T follicular helper cell (primary cell): ENCODE results near the gene TMEM45B.
"Not testable (repeated sequence)": the region's sequence is repeated elsewhere in the genome, so short reads cannot be mapped to it uniquely, and the experiment has no call there.

Experiments used
- DNase-seq: peaks from one replicate; pipeline ENCODE4 v3.0.0-alpha.2; 2020; ENCODE audit warnings: low read depth
- total RNA-seq, 2 experiments: gene quantifications; one replicate each; lab custom pipeline; 2026; lab: John Stamatoyannopoulos, UW

Gene TMEM45B
- total RNA-seq, result 1.2 to 32.8 reads per million in 2 experiments

DNA sequence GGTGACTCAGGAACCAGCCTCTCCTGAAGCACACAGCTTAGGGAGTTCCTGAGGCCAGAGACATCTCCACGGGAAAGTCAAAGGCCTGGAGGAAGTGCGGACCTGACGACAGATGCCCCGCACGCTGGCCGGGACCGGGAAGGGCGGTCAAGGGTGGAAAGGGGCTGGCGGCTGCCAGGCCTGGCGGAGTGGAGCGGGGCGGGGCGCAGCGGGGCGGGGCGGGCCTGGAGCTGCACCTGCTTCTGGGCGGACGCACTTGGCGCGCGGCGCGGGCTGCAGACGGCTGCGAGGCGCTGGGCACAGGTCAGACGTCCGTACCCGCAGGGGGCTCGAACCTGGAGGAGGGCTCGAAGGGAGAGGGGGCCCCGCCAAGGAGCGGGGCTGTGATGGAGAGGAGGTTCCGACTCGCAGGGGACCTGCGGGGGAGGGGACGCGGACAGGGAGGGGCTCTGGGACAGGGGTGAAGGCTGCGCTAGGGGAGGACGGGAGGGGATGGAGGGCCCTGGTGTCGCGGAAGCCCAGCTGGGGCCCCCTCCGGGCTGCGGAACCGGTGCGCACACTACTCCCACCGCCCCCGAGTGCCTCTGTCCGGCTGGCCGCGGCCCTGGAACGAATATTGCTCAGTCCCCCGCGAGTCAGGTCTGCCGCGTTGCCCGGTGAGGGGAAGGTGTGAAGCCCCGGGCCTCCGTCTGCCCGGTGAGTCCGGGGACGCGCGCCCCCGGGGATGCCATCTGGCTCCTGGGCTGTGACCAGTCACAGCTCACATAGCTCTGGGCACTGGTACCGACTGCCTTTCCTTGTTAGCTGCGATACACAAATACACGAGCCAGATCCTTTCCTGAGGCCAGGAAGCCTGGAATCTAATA, at the start of gene TMEM45B:
Gene TMEM45B, plus strand, starts transcription at position 253 of the 866 bp plus-strand sequence. CDS start 36,635 bp downstream, outside the sequence.
- DNase-seq, result no peak

GRCh38 chr11:129766898-129767604, 48.6 kb upstream of the TMEM45B start:
- DNase-seq, result no peak

- no peak for DNase-seq
Measured at GRCh38 chr11:129767827-129768226, 47.8 kb upstream of the TMEM45B start.

- no peak for DNase-seq
Measured at GRCh38 chr11:129768356-129768755, 47.3 kb upstream of the TMEM45B start.

DNA sequence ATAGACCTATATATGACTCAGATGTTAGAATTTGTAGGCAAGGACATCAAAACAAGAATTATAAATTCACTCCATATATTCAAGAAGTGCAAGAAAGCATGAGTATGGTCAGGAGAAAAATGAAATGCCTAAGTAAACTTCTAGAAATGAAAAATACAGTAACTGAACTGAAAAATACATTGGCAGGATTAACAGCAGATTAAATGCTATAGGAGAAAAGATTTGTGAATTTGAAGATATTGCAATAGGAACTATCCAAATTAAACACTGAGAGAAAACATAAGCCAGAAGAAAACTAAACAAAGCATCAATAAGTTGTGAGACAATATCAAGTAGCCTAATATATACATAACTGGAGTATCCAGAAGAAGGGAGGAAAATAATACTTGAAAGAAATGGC, 46.6 kb upstream of the TMEM45B start:
- DNase-seq, result no peak

- no peak for DNase-seq
Measured at GRCh38 chr11:129770993-129771392, 44.7 kb upstream of the TMEM45B start.

GRCh38 chr11:129771456-129771855, 44.2 kb upstream of the TMEM45B start:
- not testable (repeated sequence) for DNase-seq

DNA sequence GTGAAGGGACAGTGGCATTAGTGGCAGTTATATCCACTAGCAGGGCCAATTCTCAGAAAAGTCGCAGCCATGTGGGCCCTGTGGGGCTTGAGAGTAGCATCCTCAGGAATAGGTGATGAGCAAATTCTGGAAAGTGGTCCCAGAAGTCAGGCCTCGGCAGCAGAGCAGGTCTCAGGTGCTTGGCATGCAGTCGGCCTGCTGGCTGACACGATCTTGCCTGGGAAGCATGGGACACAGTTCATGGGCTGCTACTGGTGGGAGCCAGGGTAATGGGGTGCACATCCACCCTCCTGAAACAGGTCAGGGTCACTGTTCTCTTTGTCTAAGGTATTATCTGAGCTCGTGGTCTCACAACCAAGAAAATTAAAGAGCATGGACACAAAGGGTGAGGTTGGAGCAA, 36.8 kb upstream of the TMEM45B start:
- no peak for DNase-seq

- DNase-seq, result no peak
Measured at GRCh38 chr11:129779342-129779741, 36.3 kb upstream of the TMEM45B start.

DNA sequence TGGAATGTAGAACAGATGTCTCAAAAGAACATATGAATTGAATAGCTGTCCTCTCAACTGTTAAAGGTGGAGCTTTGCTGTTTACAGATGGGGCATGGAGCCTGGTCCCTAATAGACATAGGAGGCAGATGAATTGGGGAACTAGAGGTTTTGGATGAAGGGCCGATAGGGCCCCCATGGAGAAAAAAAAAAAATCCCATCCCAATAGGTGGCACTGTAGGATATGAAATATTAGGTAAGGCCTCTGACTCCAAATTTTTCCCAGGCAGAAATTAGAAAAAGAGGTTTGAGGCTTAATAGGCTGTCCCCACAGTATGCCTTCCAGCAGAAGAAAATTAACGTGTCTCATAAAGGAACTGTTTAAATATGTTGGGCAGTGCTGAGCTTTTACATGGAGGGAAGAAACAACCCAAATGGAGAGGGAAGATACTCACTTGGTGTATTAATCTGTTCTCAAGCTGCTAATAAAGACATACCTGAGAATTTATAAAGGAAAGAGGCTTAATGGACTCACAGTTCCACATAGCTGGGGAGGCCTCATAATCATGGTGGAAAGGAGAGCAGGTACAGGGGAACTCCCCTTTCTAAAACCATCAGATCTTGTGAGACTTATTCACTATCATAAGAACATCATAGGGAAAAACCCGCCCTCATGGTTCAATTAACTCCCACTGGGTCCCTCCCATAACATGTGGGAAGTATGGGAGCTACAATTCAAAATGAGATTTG, 30.1 kb upstream of the TMEM45B start:
- DNase-seq, result no peak

- DNase-seq, result not testable (repeated sequence)
Measured at GRCh38 chr11:129786112-129786416, 29.6 kb upstream of the TMEM45B start.

DNA sequence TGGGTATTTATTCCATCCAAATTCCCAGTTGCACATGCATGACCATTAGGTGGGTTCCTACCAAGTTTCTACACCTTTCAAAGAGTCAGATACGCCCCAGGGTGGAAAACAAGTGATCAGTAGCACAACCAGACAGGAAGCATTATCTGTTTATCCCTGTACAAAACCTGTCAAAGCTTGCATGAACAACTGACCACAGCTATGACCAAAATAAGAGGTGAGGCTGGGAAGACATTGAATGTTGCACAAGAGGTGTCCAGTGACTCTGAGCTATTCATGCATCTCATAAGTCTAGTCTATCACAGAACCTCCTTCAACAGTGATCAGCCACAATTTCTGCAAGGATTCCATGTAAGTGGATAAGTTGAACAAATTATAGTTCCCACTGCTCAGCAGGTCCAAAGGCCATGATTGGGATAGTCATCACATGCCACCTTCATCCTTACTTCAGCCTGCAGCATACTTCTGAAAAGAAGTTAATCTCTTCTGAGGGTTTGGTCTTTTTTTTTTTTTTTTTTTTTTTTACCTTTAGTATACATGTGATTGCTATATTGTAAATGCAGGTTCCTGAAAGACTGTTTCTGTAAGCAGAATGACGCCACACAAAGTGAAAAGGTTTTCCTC, 28.0 kb upstream of the TMEM45B start:
- no peak for DNase-seq

GRCh38 chr11:129788278-129788677, 27.4 kb upstream of the TMEM45B start:
- DNase-seq, result no peak

DNA sequence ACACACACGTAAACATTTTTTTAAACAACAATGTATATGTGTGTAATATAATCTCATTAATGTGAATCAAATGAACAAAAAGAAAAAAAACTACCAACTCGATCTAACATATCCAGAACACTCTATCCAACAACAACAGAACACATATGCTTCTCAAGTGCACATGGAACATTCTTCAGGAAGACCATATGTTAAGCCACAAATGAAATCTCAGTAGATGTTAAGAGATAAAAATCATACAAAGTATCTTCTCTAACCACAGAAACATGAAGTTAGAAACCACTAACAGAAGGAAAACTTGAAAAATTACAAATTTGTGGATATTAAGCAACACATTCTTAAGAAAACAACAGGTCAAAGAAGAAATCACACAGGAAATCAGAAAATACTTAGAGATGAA, 25.5 kb upstream of the TMEM45B start:
- DNase-seq, result no peak

GRCh38 chr11:129791515-129791914, 24.1 kb upstream of the TMEM45B start:
- DNase-seq, result no peak

DNA sequence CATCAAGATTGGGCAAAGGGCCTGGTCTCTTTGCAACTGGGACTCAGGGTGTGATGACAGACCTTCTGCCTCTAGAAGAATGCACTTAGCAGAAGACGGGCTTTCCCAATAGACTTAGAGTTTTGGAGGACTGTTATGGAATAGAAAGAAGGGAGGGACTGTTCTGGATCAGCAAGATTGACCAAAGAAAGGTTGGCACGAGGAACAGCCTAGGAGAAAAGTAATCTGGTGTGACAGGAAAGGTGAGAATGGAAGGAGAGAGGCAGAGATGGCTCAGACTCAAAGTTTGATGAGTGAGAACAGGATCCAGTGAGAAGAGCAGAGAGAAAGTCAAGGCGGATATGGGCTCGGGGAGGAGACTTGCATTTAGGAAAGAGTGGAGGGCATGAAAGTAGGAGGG, 23.0 kb upstream of the TMEM45B start:
- no peak for DNase-seq

DNA sequence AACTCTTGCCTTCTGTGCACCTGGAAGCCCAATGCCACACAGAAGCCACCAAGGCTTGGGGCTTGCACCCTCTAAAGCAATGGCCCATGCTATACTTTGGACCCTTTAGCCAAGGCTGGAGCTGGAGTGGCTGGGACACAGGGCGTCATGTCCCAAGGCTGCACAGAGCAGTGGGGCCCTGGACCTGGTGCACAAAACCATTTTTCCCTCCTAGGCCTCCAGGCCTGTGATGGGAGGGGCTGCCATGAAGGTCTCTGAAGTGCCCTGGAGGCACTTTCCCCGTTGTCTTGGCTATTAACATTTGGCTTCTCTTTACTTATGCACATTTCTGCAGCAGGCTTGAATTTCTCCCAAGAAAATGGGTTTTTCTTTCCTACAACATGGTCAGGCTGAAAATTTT, 20.6 kb upstream of the TMEM45B start:
- DNase-seq, result no peak

GRCh38 chr11:129798212-129798611, 17.4 kb upstream of the TMEM45B start:
- DNase-seq, result no peak

DNA sequence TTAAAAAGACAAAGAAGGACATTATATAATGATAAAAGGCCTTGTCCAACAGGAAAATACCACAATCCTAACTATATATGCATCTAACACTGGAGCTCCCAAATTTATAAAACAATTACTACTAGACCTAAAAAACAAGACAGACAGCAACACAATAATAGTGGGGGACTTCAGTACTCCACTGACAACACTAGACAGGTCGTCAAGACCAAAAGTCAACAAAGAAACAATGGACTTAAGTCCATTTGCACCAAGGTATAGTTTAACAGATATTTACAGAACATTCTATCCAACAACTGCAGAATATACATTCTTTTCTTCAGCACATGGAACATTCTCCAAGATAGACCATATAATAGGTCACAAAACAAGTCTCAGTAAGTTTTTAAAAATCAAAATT, 15.5 kb upstream of the TMEM45B start:
- DNase-seq, result not testable (repeated sequence)

- DNase-seq, result no peak
Measured at GRCh38 chr11:129800655-129801054, 15.0 kb upstream of the TMEM45B start.

- no peak for DNase-seq
Measured at GRCh38 chr11:129803533-129803932, 12.1 kb upstream of the TMEM45B start.

DNA sequence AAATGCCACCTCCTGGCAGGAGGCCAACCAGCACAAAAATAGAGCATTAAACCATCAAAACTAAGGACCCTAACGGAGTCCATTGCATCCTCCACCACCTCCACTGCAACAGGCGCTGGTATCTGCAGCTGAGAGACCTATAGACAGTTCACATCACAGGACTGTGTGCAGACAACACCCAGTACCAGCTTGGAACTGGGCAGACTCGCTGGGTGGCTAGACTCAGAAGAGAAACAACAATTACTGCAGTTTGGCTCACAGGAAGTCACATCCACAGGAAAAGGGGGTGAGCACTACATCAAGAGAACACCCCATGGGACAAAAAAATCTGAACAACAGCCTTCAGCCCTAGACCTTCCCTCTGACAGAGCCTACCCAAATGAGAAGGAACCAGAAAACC, 11.6 kb upstream of the TMEM45B start:
- no peak for DNase-seq
